Tibial artery (tissue), 4 donors: ENCODE results near the gene C2orf42.
A peak's percentile ranks its signal among the peaks of the same experiment; 100 is the strongest.
"Not testable (repeated sequence)": the region's sequence is repeated elsewhere in the genome, so short reads cannot be mapped to it uniquely, and the experiment has no call there.

Experiments
- DNase-seq, 2 donors: peaks; one replicate each; pipeline ENCODE4 v3.0.0-alpha.2; 2019
- H3K27ac ChIP-seq, 2 donors: fragments of 200-600 bp; sonication (generic) in 1 of 2; 1 replicate in 1 of 2; 2 replicates in 1 of 2; pipeline ENCODE4 v1.5.1; 2018 to 2019; ENCODE audit warnings: mild to moderate bottlenecking in 1 of 2
- H3K27me3 ChIP-seq, 2 donors: fragments of 200-600 bp; sonication (generic) in 1 of 2; one replicate each; pipeline versions ENCODE4 v1.5.1 to v1.6.0; 2016 to 2019
- H3K36me3 ChIP-seq, 3 donors: fragments of 200-600 bp; sonication (generic) in 2 of 3; one replicate each; pipeline ENCODE4 v1.5.1; 2016 to 2019; ENCODE audit warnings: mild to moderate bottlenecking in 2 of 3
- H3K4me1 ChIP-seq, 4 donors: fragments of 200-600 bp; sonication (generic) in 2 of 4; 1 replicate in 3 of 4; 2 replicates in 1 of 4; pipeline ENCODE4 v1.5.1; 2016 to 2019
- H3K4me3 ChIP-seq, 2 donors: fragments of 200-600 bp; sonication (generic) in 1 of 2; 1 replicate in 1 of 2; 2 replicates in 1 of 2; pipeline ENCODE4 v1.5.1; 2018 to 2019; ENCODE audit warnings: mild to moderate bottlenecking in 2 of 2
- H3K9me3 ChIP-seq, 3 donors: fragments of 200-600 bp; sonication (generic) in 1 of 3; one replicate each; pipeline ENCODE4 v1.5.1; 2016 to 2019
- CTCF ChIP-seq, 2 experiments: fragments of 200-600 bp in 1 of 2; fragments of 450-650 bp in 1 of 2; IDR thresholded peaks; one replicate each; pipeline ENCODE4 v1.5.1; 2017 to 2019; ENCODE audit warnings: antibody characterized with exemption in 2 of 2, mild to moderate bottlenecking in 1 of 2, moderate library complexity in 1 of 2
- intact Hi-C: fragments of 100-400 bp; cut with DNase I; formaldehyde crosslinking; loops from one replicate; pipeline ENCODE4 v1.15.0; 2023; ENCODE audit warnings: low total_unique reads

The C2orf42 gene

DNA sequence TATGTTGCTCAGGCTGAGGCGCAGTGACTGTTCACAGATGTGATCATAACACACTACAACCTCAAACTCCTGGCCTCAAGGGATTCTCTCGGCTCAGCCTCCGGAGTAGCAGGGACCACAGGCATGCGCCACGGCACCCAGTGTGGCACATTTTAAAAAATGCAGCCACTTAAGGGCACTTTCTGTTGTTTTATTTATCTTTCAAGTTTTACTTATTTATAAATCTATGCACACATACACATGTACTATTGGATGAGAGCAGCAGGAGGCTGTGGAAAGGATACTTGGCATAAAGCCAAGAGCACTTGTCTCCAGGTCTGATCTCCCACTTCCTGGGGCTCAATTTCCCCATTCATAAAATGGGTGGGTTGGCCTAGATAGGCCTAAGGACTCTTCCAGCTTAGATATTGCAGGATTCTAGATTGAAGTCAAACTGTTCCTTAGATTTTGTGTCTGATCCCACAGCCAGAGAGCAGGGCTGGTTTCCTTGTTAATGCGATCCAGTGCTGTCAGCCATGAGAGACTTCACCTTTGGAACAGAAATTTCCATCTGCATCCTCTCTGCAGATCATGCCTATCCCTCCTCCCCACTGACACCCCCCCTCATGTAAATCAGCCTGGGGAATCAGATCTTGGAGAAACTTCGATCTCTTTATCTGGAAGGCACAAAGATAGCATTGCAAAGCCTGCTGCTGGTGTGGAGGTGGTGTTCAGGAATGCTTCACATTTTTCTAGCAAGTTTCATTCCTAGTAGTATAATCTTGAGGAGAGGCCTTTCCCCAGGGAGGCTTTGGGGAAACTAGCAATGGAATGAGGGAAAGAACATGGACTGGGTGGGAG lies 78.8 kb downstream of the C2orf42 start:
- no peak for TF ChIP-seq CTCF (IDR thresholded peaks at IDR 0.05)
- intact Hi-C loops: no loop called here
- Histone ChIP-seq H3K9me3 (no peaks in the 10 kb centered on the region), H3K36me3 (no peaks in the 10 kb centered on the region), H3K4me3 (no peak overlapping the region), H3K27ac (peak overlapping the region; percentile 0 to 69), H3K4me1 (peaks cover 0 to 47% (median 13%) of the 10 kb centered on the region in 4 donors), H3K27me3 (no peaks in the 10 kb centered on the region)
- DNase-seq: peak in 1 of 2 donors; percentile 29

DNA sequence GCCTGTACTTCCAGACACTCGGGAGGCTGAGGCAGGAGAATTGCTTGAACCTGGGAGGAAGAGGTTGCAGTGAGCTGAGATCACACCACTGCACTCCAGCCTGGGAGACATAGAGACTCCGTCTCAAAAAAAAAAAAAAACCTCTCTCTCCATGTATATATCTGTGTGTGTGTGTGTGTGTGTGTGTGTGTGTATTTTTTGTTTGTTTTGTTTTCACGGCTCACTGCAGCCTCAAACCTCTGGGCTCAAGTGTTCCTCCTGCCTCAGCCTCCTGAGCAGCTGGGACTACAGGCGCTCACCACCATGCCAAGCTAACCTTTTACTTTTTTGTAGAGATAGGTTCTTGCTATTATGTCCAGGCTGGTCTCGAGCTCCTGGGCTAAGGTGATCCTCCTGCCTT lies 80.4 kb downstream of the C2orf42 start:
- H3K27ac ChIP-seq, intact Hi-C loops, H3K9me3 ChIP-seq, H3K27me3 ChIP-seq, H3K4me3 ChIP-seq, H3K36me3 ChIP-seq: not testable (repeated sequence)
- peak in 1 of 2 donors; percentile 34 for DNase-seq
- H3K4me1 ChIP-seq: peaks cover 0 to 47% (median 12%) of the 10 kb centered on the region in 4 donors

DNA sequence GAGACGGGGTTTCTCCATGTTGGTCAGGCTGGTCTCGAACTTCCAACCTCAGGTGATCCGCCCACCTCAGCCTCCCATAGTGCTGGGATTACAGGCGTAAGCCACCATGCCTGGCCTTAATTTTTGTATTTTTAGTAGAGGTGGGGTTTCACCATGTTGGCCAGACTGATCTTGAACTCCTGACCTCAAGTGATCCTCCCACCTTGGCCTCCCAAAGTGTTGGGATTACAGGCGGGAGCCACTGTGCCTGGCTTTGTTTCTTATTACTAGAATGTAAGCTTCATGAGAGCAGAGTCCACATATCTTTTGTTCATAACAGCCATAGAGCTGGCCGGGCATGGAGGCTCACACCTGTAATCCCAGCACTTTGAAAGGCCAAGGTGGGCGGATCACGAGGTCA lies 84.7 kb downstream of the C2orf42 start:
- H3K9me3 ChIP-seq, H3K36me3 ChIP-seq, H3K4me3 ChIP-seq, intact Hi-C loops, H3K27me3 ChIP-seq, H3K27ac ChIP-seq: not testable (repeated sequence)
- peaks cover 0 to 20% (median 7%) of the 10 kb centered on the region in 4 donors for H3K4me1 ChIP-seq
- peak in 1 of 2 donors; percentile 9 for DNase-seq

DNA sequence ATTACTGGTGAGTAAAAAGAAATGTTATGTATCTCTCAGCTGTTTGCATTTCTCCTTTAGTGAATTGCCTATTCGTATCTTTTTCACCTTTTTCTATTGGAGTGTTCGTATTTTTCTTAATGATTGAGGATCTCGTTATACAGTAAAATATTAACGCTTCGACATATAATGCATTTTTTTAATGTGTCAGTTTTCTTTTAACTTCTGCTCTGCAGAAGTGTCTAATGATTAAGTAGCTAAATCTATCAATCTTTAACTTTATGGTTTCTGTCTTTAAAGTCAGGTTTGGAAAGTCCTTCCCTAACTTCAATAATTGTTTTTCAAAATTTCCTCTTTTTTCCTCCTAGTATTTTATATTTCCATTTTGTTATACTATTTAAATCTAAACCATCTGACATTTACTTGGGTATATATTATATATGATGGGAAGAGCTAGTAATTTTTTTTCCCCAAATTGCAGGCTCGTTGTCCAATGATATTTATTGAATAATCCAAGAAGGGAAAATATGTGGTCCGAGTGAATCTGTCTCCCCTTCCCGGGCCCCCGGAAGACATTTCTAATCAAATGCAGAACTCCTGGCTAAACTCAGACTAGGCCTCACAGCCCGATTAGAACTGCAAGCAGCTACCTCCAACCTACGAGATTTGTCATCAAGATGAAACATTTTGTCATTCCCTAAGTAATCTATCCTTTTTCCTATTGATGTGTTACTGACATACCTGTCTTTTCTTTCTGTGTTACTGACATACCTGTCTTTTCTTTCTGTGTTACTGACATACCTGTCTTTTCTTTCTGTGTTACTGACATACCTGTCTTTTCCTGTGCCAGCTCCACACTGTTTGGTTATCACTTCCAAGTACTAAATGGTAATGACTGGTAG lies 86.3 kb downstream of the C2orf42 start:
- peaks cover 0 to 14% (median 7%) of the 10 kb centered on the region in 4 donors for H3K4me1 ChIP-seq

GRCh38 chr2:70103531-70104061 lies 87.2 kb downstream of the C2orf42 start:
- TF ChIP-seq CTCF (IDR thresholded peaks at IDR 0.05): no peak
- Histone ChIP-seq H3K4me1 (peaks cover 0 to 6% (median 2%) of the 10 kb centered on the region in 4 donors), H3K9me3 (no peaks in the 10 kb centered on the region), H3K4me3 (no peak overlapping the region), H3K36me3 (no peaks in the 10 kb centered on the region), H3K27me3 (no peaks in the 10 kb centered on the region), H3K27ac (no peak overlapping the region)
- DNase-seq: peak in 1 of 2 donors; percentile 15
- intact Hi-C loops: no loop called here

More for the DNA sequence above, 86.3 kb downstream of the C2orf42 start:
- Histone ChIP-seq H3K27ac (no peak overlapping the region), H3K36me3 (no peaks in the 10 kb centered on the region), H3K4me3 (no peak overlapping the region), H3K9me3 (no peaks in the 10 kb centered on the region), H3K27me3 (no peaks in the 10 kb centered on the region)
- intact Hi-C loops: no loop called here
- DNase-seq: peak in 1 of 2 donors; percentile 60
- no peak for TF ChIP-seq CTCF (IDR thresholded peaks at IDR 0.05)

- H3K9me3 ChIP-seq, intact Hi-C loops, H3K36me3 ChIP-seq, H3K4me3 ChIP-seq, H3K27me3 ChIP-seq, H3K27ac ChIP-seq, H3K4me1 ChIP-seq: not testable (repeated sequence)
- DNase-seq: peak in 1 of 2 donors; percentile 37
These were observed 88.4 kb downstream of the C2orf42 start for GRCh38 chr2:70102323-70102905.

- H3K9me3 ChIP-seq, H3K4me1 ChIP-seq, intact Hi-C loops, H3K27ac ChIP-seq, H3K36me3 ChIP-seq, H3K4me3 ChIP-seq, H3K27me3 ChIP-seq: not testable (repeated sequence)
- peak in 1 of 2 donors; percentile 16 for DNase-seq
These were observed 89.1 kb downstream of the C2orf42 start for GRCh38 chr2:70101686-70102085.
